ENCODE data around the gene WDFY4.
A peak's percentile ranks its signal among the peaks of the same experiment; 100 is the strongest.
"Not testable (repeated sequence)": the region's sequence is repeated elsewhere in the genome, so short reads cannot be mapped to it uniquely, and the experiment has no call there.

The WDFY4 gene

GRCh38 chr10:48684792-48685623 is at the start of gene WDFY4:
WDFY4 (plus strand) TSS chr10:48684873; CDS start chr10:48709733, 24,860 bp downstream.
- no peak for DNase-seq

GRCh38 chr10:48634984-48635557 is 49.6 kb upstream of the WDFY4 start:
- DNase-seq = no peak

GRCh38 chr10:48636231-48636630 is 48.4 kb upstream of the WDFY4 start:
- no peak for DNase-seq

- no peak for DNase-seq
These were observed 47.8 kb upstream of the WDFY4 start for GRCh38 chr10:48636901-48637300.

- no peak for DNase-seq
These were observed 46.5 kb upstream of the WDFY4 start for GRCh38 chr10:48638158-48638557.

GRCh38 chr10:48638739-48639527 is 45.7 kb upstream of the WDFY4 start:
- DNase-seq = no peak

DNA sequence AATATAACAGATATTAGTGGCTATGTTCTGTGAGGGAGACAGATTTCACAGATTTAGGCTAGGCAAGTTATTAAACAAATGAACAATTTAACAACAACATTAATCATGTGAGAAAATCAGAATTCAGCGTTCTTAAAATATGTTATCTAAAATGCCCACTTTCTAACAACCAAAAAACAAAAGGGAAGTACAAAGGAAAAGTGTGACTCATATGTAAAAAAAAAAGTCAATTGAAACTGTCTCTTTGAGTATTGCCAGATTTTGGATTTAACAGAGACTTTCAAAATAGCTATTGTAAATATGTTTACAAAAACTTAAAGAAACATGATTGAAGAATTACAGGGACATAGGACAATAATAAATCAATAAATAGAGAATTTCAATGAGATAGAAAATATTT is 45.0 kb upstream of the WDFY4 start:
- no peak for DNase-seq

- no peak for DNase-seq
These were observed 44.3 kb upstream of the WDFY4 start for GRCh38 chr10:48640326-48640725.

- not testable (repeated sequence) for DNase-seq
These were observed 43.5 kb upstream of the WDFY4 start for GRCh38 chr10:48641099-48641690.

DNA sequence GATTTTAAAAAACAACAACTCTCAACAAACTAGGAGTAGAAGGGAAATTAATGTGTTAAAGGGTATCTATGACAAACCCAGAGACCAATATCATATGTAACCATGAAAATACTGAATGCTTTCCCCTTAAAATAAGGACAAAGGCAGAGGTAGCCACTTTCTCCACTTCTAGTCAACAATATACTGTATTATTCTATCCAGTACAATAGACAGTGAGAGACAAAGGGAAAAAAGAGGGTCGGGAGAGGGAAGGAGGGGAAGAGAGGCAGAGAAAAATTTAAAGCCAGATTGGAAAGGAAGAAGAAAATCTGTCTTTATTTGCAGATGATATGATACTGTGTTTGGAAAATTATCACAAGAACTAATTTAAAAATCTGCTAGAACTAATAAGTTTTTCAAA is 39.1 kb upstream of the WDFY4 start:
- DNase-seq = no peak

GRCh38 chr10:48647073-48647472 is 37.6 kb upstream of the WDFY4 start:
- DNase-seq = not testable (repeated sequence)

DNA sequence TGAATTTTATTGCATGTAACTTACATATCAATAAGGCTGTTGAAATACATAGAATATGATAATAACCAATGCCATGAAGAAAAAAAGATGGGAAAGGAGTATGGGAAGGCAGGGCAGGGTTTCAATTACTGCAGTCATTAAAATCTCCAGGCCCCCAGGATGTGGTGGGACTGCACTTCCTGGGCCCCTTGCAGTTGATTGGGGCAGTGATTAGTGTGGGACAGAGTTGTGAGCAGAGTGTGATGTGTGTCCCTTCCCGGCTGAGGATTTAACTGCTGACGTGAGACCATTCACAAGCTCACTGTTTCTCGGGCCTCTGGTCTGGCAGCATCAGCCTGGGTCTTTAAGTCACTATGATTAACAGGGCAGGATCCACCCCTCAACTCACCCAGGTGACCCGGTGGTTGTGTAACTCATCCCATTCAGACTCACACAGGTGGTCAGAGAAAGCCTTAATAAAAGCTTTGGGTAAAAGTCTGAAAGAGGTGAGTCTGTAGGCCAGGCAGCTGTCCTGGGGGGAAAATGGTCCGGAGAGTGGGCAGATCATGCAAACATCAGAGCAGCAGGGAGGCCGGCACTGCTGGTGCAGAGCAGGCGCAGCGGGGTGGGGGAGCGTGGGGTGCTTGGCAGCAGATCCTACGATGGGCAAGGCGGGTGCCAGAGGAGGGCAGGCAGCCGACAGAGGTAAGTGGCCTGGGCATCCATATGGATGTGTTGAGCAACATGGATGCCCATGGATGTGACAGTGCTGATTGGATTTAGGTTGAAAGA is 36.3 kb upstream of the WDFY4 start:
- no peak for DNase-seq

GRCh38 chr10:48649349-48649944 is 35.2 kb upstream of the WDFY4 start:
- no peak for DNase-seq

DNA sequence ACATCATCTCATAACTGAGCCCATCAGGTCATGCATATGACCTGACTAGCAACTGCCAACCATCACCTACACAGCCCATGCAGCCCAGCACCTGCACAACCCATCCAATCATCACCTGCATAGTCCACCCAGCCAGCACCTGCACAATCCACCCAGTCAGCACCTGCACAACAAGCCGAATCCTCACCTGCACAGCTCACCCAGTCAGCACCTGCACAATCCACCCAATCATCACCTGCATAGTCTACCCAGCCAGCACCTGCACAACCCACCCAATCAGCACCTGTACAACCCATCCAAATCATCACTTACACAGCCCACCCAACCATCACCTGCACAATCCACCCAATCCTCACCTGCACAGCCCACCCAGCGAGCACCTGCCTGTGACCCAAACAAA is 33.4 kb upstream of the WDFY4 start:
- no peak for DNase-seq

- no peak for DNase-seq
These were observed 32.8 kb upstream of the WDFY4 start for GRCh38 chr10:48651839-48652238.

GRCh38 chr10:48652344-48652743 is 32.3 kb upstream of the WDFY4 start:
- DNase-seq = no peak

DNA sequence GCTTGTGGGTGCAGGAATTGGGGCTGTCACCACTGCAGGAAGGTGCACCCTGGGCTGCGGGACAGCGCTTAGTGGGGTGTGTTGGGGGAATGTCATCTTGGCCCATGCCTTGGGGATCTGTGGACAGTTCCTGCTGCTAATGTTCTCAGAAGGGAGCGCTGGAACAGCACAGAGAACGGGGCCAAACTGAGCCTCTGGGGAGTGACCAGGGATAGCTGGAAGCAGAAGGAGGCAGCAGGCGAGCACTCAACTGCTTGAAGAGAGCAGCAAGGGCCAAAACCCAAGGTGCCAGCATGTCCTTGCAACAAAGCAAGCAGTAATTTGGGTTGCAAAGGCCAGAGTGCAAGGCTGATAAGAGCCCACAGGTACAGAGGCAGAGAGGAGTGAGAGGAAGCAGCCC is 31.3 kb upstream of the WDFY4 start:
- no peak for DNase-seq

GRCh38 chr10:48653944-48654698 is 30.6 kb upstream of the WDFY4 start:
- no peak for DNase-seq

- no peak for DNase-seq
These were observed 29.0 kb upstream of the WDFY4 start for GRCh38 chr10:48655411-48656240.

- DNase-seq = peak; percentile 89
These were observed 28.3 kb upstream of the WDFY4 start for GRCh38 chr10:48656241-48656913.

Measured in stimulated activated CD4-positive, alpha-beta T cell treated with anti-CD3 and anti-CD28 coated beads, Interleukin-1b, Interleukin-23, amount 100 ng/mL, for 48 hours (primary cell).